ENCODE results near the gene ATP9B.

DNA sequence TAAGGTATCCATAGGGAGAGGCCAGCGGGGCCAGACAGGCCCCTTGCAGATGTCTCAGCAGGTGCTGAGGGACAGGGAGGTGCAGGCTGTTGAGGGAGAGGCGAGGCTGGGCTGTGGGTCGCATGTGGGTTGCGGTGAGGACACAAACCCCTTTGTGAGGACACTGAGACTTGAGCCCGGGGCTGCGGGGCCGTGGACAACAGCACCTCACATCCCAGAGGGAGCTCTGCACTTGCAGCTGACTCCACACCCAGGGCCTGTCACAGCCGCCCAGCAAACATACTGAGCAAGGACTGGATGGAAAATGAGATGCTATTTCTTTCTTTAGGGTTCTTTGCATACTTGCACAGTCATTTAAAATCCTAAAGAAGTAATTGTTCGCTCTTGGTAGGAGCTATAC, 231.2 kb downstream of the ATP9B start:
- TF ChIP-seq EZH2phosphoT487 (IDR thresholded peaks at IDR 0.05; ENCODE audit: insufficient read depth, low read depth): no peak
- TF ChIP-seq EZH2 (IDR thresholded peaks at IDR 0.05; ENCODE audit: insufficient read depth, poor library complexity, severe bottlenecking): no peak

Data from GM23248 (cell line).